Measurements from ENCODE around the gene CXXC5.

The CXXC5 gene

GRCh38 chr5:139702548-139702947 is 54.4 kb downstream of the CXXC5 start:
- no peak overlapping the region for H3K4me3 ChIP-seq (ENCODE audit: low read depth, low read length)
- no peak for TF ChIP-seq CTCF (IDR thresholded peaks at IDR 0.05; ENCODE audit: insufficient read depth, low read depth, low read length, missing control alignments)
- no peak for DNase-seq (ENCODE audit: low read depth)

GRCh38 chr5:139704748-139705147 is 56.6 kb downstream of the CXXC5 start:
- H3K4me3 ChIP-seq (ENCODE audit: low read depth, low read length): no peak overlapping the region
- no peak for TF ChIP-seq CTCF (IDR thresholded peaks at IDR 0.05; ENCODE audit: insufficient read depth, low read depth, low read length, missing control alignments)
- no peak for DNase-seq (ENCODE audit: low read depth)

- DNase-seq (ENCODE audit: low read depth): no peak
- no peak overlapping the region for H3K4me3 ChIP-seq (ENCODE audit: low read depth, low read length)
- TF ChIP-seq CTCF (IDR thresholded peaks at IDR 0.05; ENCODE audit: insufficient read depth, low read depth, low read length, missing control alignments): no peak
These were observed 57.0 kb downstream of the CXXC5 start for GRCh38 chr5:139705191-139705590.

GRCh38 chr5:139705655-139706587 is 57.8 kb downstream of the CXXC5 start:
- DNase-seq (ENCODE audit: low read depth): no peak
- no peak overlapping the region for H3K4me3 ChIP-seq (ENCODE audit: low read depth, low read length)
- TF ChIP-seq CTCF (IDR thresholded peaks at IDR 0.05; ENCODE audit: insufficient read depth, low read depth, low read length, missing control alignments): no peak

DNA sequence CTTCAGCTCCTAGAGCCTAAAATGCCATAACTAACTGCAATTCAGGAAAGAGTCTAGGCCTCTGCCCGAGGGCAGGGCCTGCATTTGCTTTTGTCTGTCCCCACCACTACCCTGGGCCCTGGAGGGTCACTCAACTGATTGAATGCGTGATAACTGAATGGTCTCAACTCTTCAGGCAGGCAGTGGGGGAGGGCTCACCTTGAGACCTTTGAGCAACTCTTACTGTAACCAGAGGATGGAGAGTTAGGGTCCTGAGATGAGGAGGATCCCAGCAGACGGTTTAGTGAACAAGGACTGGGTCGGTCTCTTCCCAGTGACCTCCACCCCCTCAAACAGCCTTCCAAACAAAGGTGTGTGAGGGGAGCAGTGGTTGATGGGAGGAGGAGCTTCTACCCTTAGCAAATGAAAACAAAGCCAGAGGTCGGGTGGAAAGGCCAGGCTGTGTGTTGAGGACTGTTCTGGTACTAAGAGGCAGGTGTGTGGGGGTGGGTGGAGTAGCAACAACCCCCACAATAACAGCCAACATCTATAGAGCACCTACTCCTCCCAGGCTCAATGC is 59.4 kb downstream of the CXXC5 start:
- DNase-seq (ENCODE audit: low read depth): no peak
- no peak for TF ChIP-seq CTCF (IDR thresholded peaks at IDR 0.05; ENCODE audit: insufficient read depth, low read depth, low read length, missing control alignments)
- no peak overlapping the region for H3K4me3 ChIP-seq (ENCODE audit: low read depth, low read length)

- H3K4me3 ChIP-seq (ENCODE audit: low read depth, low read length): no peak overlapping the region
- DNase-seq (ENCODE audit: low read depth): no peak
- no peak for TF ChIP-seq CTCF (IDR thresholded peaks at IDR 0.05; ENCODE audit: insufficient read depth, low read depth, low read length, missing control alignments)
These were observed 60.3 kb downstream of the CXXC5 start for GRCh38 chr5:139708434-139708861.

Data from GM12865 (cell line).